Adrenal gland (tissue), 5 donors: ENCODE measurements around the gene DRD1.

Experiments used
- POLR2A ChIP-seq, 2 donors: fragments of 450-650 bp; IDR thresholded peaks; one replicate each; pipeline ENCODE4 v1.6.1; 2017; ENCODE audit warnings: antibody characterized with exemption in 2 of 2, mild to moderate bottlenecking in 2 of 2, moderate library complexity in 1 of 2
- TF ChIP-seq, protein P1 (sequence below), 6 experiments: fragments of 450-650 bp in 4 of 6; fragments of 200-600 bp in 2 of 6; sonication (generic) in 1 of 6; IDR thresholded peaks; 1 replicate in 5 of 6; 2 replicates in 1 of 6; pipeline versions ENCODE4 v1.5.1 to v1.8.0; 2016 to 2021; ENCODE audit warnings: antibody characterized with exemption in 6 of 6, mild to moderate bottlenecking in 2 of 6, moderate library complexity in 1 of 6
- donor health status: DM: no; HTN: no; CAD: no.

DNA sequence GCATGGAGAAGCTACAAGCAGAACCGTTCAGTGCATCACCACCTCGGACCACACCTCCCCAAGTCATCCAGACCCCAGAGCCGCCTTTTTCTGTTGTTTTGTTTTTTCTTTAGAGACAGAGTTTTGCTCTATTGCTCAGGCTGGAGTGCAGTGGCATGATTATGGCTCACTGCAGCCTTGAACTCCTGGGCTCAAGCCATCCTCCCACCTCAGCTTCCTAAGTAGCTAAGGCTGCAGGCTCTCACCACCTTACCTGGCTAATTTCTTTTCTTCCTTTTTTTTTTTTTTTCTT lies 20.9 kb upstream of the DRD1 start:
- TF ChIP-seq, protein P1, sequence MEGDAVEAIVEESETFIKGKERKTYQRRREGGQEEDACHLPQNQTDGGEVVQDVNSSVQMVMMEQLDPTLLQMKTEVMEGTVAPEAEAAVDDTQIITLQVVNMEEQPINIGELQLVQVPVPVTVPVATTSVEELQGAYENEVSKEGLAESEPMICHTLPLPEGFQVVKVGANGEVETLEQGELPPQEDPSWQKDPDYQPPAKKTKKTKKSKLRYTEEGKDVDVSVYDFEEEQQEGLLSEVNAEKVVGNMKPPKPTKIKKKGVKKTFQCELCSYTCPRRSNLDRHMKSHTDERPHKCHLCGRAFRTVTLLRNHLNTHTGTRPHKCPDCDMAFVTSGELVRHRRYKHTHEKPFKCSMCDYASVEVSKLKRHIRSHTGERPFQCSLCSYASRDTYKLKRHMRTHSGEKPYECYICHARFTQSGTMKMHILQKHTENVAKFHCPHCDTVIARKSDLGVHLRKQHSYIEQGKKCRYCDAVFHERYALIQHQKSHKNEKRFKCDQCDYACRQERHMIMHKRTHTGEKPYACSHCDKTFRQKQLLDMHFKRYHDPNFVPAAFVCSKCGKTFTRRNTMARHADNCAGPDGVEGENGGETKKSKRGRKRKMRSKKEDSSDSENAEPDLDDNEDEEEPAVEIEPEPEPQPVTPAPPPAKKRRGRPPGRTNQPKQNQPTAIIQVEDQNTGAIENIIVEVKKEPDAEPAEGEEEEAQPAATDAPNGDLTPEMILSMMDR (IDR thresholded peaks at IDR 0.05), result peak in 1 of 6 experiments; percentile 10
- no peak for TF ChIP-seq POLR2A (IDR thresholded peaks at IDR 0.05)
